Measurements from ENCODE around the gene ZBTB43. TPM values are rescaled to one million over a fixed set of nuclear protein-coding genes. Genes with fewer than 3 reads are reported as not detected.

The ZBTB43 gene
- total RNA-seq, 1 donor from 2014 or later, result 20.3 TPM

GRCh38 chr9:126797903-126798302 is 6.9 kb upstream of the ZBTB43 start:
- DNase-seq (ENCODE audit: extremely low spot score, unreplicated experiment), result no peak
- Mint-ChIP-seq H3K36me3 (ENCODE audit: unreplicated experiment) (no peaks in the 10 kb centered on the region), H3K4me1 (ENCODE audit: unreplicated experiment) (peaks cover 3% of the 10 kb centered on the region), H3K9me3 (ENCODE audit: unreplicated experiment) (no peaks in the 10 kb centered on the region), H3K27ac (ENCODE audit: unreplicated experiment) (no peak overlapping the region), H3K27me3 (ENCODE audit: unreplicated experiment) (peaks cover 5% of the 10 kb centered on the region), H3K4me3 (ENCODE audit: unreplicated experiment) (no peak overlapping the region)
- no peak for TF ChIP-seq CTCF (IDR thresholded peaks at IDR 0.05)

- DNase-seq (ENCODE audit: extremely low spot score, unreplicated experiment), result peak; percentile 38
- H3K36me3 Mint-ChIP-seq (ENCODE audit: unreplicated experiment), result no peaks in the 10 kb centered on the region
- peaks cover 5% of the 10 kb centered on the region for H3K4me1 Mint-ChIP-seq (ENCODE audit: unreplicated experiment)
- no peak overlapping the region for H3K27ac Mint-ChIP-seq (ENCODE audit: unreplicated experiment)
- peaks cover 3% of the 10 kb centered on the region for H3K27me3 Mint-ChIP-seq (ENCODE audit: unreplicated experiment)
- no peak overlapping the region for H3K4me3 Mint-ChIP-seq (ENCODE audit: unreplicated experiment)
- no peak for TF ChIP-seq CTCF (IDR thresholded peaks at IDR 0.05)
- no peaks in the 10 kb centered on the region for H3K9me3 Mint-ChIP-seq (ENCODE audit: unreplicated experiment)
Measured at GRCh38 chr9:126799034-126799433, 5.8 kb upstream of the ZBTB43 start.

GRCh38 chr9:126802318-126803059 is 2.4 kb upstream of the ZBTB43 start:
- H3K27me3 Mint-ChIP-seq (ENCODE audit: unreplicated experiment), result peaks cover 3% of the 10 kb centered on the region

GRCh38 chr9:126804198-126804695 is 593 bp upstream of the ZBTB43 start:
- H3K27me3 Mint-ChIP-seq (ENCODE audit: unreplicated experiment), result no peaks in the 10 kb centered on the region
- no peaks in the 10 kb centered on the region for H3K9me3 Mint-ChIP-seq (ENCODE audit: unreplicated experiment)
- peaks cover 2% of the 10 kb centered on the region for H3K36me3 Mint-ChIP-seq (ENCODE audit: unreplicated experiment)
- peak overlapping the region; percentile 94 for H3K27ac Mint-ChIP-seq (ENCODE audit: unreplicated experiment)
- H3K4me3 Mint-ChIP-seq (ENCODE audit: unreplicated experiment), result peak overlapping the region; percentile 97
- TF ChIP-seq CTCF (IDR thresholded peaks at IDR 0.05), result no peak
- no peak for DNase-seq (ENCODE audit: extremely low spot score, unreplicated experiment)
- H3K4me1 Mint-ChIP-seq (ENCODE audit: unreplicated experiment), result peaks cover 37% of the 10 kb centered on the region

More at GRCh38 chr9:126802318-126803059, 2.4 kb upstream of the ZBTB43 start:
- no peak for TF ChIP-seq CTCF (IDR thresholded peaks at IDR 0.05)
- Mint-ChIP-seq H3K9me3 (ENCODE audit: unreplicated experiment) (no peaks in the 10 kb centered on the region), H3K4me1 (ENCODE audit: unreplicated experiment) (peaks cover 31% of the 10 kb centered on the region), H3K36me3 (ENCODE audit: unreplicated experiment) (peaks cover 2% of the 10 kb centered on the region), H3K27ac (ENCODE audit: unreplicated experiment) (no peak overlapping the region), H3K4me3 (ENCODE audit: unreplicated experiment) (no peak overlapping the region)
- DNase-seq (ENCODE audit: extremely low spot score, unreplicated experiment), result no peak

GRCh38 chr9:126805554-126806262 is 868 bp downstream of the ZBTB43 start:
- DNase-seq (ENCODE audit: extremely low spot score, unreplicated experiment), result peak; percentile 63
- Mint-ChIP-seq H3K27me3 (ENCODE audit: unreplicated experiment) (no peaks in the 10 kb centered on the region), H3K4me1 (ENCODE audit: unreplicated experiment) (peaks cover 37% of the 10 kb centered on the region), H3K27ac (ENCODE audit: unreplicated experiment) (peak overlapping the region; percentile 92), H3K9me3 (ENCODE audit: unreplicated experiment) (no peaks in the 10 kb centered on the region), H3K36me3 (ENCODE audit: unreplicated experiment) (peaks cover 2% of the 10 kb centered on the region), H3K4me3 (ENCODE audit: unreplicated experiment) (peak overlapping the region; percentile 97)
- TF ChIP-seq CTCF (IDR thresholded peaks at IDR 0.05), result no peak
